ENCODE results near the gene HCN1.
"Not testable (repeated sequence)": the region's sequence is repeated elsewhere in the genome, so short reads cannot be mapped to it uniquely, and the experiment has no call there.

Gene HCN1

DNA sequence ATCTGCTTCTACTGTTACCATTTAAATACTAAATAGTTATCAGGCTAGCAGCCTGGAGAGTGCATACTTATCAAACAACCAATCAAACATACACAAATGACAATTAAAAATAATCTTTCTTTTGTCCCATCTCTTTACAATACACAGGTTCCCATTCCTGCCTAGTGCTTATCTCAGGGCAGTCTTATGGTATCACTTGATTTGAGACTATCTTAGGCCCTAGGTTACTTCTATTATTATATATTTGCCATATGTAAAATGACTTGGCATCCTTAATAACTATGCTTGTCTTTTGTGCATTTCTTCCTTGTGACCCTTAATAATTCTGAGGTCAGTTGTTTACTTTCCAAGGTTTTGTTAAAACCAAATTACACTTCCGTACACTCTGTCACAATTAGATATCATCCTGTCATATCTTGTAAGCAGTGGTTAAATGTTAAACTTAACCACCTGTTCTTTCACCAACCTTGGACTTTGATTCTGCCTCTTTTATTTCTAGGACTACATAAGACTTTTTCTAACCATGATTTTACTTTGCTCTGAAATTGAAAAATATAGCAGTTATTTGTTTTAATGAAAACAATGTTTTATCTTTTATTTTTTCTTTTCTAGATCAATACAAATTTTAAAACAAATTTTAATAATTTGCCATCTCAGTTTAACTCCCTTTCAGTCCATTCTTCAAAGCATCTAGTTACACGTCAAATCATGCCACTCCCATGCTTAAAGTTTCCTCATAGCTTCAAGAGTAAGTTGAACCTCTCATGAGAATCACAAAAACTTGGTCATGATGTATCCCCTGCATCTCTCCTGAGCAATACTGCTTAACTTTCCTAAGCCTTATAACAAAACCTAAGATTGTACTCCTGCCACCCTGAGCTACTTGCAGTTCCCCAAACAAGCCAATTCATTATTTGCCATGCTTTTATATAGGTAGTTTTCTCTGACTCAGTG, 281.3 kb downstream of the HCN1 start:
- no peak for DNase-seq

DNA sequence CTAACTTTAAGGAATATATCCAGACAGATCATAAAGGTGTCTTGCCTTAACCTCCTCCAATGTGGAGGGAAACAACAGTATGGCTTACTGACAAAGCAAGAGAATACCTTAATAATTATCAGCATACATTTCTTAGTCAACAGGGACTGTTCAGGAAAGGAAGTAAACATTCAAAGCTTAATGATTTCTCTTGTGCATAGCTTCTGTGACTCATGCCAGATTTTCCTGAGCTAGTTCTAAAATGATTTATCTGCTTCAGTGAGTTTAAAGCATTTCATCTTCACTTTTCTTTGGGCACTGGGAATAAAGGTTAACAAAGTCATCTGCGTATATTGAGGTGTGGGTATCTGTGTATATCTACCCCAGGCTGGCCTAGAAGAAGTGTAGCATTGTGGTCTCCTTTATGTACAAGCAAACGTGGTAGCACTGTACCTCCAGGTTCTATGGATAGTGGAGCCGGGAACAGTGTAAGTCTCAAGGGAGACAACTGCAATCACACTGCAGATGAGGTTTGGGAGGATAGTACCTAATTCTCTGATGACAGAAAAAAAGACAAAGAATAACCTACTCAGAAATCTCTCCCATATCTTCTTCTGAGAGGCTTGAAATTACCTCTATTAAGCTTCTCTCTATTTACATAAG, 284.1 kb downstream of the HCN1 start:
- DNase-seq, result no peak

DNA sequence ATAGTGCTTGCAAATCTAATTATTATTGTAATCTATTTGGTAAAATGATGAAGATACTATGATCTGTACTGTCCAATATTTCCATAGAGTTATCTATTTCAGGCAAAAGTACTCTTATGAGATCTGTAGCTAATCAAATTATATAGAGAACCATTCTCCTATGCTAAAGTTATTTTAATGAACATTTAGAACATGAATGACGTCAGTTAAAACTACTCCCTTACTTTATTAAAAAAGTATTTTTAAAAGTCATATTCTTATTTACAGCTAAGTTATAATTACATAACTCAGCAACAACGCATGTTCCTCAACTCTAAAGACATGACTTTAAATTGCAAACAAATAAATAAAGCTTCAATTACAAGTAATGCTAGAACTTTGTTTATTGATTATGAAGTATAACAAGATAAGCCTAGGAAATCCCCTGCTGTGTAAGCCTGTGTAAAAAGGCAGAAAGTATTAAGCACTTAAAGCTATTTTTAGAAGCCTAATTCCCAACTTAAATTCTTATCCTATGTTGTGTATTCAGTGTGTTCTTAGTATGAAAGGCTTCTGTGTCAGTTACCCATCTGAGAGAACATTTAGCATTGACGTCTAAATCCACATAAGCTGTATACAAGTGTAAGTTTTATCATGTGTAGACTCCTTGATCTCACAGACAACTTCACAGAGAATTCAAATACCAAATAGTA, 285.7 kb downstream of the HCN1 start:
- DNase-seq, result no peak

DNA sequence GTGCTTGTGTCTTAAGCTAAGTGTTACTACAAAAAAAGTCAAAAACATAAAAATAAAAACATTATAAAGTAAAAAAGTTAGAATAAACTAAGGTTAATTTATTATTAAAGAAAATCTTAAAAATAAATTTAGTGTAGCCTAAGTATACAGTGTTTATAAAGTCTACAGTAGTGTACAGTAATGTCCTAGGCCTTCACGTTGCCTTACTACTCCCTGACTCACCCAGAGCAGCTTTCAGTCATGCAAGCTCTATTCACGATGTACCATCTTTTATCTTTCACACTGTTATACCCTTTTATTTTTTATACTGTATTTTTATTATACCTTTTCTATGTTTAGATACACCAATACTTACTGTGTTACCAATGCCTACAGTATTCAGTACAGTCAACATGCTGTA, 288.1 kb downstream of the HCN1 start:
- no peak for DNase-seq

DNA sequence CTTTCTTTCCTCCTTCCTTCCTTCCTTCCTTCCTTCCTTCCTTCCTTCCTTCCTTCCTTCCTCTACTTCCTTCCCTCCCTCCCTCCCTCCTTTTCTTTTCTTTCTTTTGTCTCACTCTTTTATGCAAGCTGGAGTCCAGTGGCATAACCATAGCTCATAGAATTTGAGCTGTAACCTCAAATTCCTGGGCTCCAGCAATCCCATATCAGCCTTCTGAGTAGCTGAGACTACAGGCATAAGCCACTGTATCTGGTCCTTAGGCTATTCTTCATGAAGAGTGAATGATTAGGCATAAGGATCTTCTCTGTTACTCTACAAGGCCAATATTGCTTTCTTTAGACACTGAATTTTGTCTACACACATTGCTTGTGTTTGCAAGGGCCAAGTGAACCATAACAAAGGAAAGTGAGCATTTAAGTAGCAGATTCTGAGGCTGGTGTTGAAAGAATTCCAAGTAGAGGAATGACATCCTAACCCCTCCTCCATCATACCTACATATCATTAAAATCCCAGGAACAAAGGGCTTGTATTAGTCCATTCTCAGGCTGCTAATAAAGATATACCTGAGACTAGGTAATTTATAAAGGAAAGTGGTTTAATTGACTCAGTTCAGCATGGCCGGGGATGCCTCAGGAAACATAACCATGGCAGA, 293.2 kb downstream of the HCN1 start:
- DNase-seq, result no peak

DNA sequence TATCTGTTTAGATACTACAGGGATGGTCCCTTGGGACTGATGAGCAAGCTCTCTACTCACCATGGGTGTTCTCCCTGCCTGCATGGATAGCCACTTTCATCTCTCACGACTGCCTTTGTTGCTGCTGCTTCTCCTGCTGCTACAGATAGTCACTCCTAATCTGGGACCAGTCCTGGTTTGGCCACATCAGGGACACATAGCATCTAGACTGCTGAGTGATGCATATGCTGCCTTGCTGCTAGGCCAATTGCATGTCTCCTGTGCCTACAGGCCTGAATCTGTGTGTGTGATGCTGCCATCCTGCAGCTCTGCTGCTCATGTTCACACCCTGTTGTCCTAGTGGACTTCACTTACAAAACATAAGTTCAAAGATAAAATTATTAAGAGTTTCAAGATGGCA, 297.1 kb downstream of the HCN1 start:
- DNase-seq, result no peak

DNA sequence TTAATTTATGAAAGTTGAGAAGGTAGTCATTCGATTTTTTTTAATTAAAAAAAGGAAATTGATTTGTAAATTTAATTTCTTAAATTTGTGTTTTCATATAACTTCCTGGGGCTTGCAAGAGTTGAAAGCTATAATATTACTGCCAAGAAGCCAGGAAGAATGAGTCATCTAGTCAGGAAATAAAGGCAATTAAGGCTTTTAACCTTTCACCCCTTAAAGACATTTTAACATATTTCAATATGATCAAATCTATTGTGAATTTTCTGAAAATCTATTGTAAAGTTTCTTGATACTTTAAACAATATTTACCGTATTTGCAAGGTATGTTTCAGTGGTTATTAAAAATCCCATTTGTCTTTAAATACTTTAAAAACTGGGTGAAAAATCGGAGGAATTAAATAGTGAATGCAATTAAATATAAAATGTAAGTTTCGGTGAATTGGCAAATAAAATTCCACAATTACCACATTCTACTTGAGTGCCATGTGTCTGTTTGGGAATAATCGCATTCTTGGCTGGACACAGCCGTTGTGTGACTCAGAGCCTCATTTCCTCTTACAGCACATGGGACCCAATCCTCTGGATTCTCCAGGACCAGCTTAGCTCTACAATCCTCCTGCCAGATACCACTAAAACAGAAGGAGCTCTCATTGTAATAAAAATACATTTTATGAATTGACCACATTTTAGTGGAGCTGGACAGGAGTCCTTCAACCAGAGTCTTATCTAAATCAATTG, 310.7 kb downstream of the HCN1 start:
- no peak for DNase-seq

DNA sequence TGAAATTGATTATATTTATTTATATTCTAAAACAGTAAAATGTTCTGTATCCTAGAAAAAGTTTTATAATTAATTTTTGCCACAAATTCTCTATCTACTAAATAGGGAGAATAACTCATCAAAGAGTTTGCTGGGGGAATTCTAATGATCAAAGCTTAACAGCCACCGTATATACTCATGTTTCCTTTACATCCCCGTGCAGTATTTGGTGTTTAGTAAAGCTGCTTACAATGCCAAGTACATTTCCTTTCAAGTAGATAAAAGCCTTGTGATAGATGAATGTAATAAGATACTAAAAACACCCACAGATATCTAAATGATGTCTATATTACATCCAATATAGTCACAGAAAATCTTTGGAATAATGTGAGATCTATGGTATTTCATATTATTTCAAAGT, 312.2 kb downstream of the HCN1 start:
- DNase-seq, result no peak

DNA sequence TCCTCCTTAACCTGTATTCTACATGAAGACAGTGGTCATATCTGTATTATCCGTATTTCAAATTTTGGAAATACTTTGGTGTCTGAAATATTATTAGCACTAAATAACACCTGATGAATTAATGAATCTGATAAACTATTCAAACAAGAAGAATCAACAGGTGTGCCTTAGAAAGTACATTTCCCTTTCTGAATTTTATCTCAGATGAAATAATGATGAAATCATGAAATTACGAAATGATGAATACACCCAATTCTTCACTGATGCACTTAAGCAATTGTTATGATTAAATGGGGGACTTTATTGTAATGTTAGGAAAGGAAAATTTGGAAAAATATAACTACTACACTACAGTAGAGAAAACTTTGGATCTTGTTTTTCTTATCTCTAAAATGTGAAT, 313.6 kb downstream of the HCN1 start:
- DNase-seq, result no peak

DNA sequence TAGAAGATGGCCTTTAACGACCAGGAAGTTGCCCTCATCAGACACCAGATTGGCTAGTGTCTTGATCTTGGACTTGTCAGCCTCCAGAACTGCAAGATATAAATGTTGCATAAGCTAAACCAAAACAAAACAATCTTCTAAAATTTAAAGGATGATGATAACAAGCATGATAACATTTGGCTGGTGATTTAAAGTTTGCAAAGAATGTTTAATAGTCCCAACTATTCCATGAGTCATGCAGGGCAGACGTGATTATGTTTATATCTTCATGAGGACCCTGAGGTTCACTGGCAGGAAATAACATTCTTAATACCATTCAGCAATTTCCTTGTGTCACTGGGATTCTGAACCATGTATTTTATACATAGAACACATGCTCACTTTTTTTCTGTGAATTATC, 319.8 kb downstream of the HCN1 start:
- DNase-seq, result no peak

DNA sequence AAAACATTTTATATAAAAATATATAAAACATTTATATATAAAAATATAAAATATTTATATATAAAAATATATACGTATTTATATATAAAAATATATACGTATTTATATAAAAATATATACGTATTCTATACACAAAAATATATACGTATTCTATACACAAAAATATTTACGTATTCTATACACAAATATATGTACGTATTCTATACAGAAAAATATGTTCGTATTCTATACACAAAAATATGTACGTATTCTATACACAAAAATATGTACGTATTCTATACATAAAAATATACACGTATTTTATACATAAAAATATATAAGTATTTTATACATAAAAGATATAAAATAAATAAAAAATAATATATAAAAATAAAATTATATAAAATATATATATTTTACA, 323.6 kb downstream of the HCN1 start:
- no peak for DNase-seq

DNA sequence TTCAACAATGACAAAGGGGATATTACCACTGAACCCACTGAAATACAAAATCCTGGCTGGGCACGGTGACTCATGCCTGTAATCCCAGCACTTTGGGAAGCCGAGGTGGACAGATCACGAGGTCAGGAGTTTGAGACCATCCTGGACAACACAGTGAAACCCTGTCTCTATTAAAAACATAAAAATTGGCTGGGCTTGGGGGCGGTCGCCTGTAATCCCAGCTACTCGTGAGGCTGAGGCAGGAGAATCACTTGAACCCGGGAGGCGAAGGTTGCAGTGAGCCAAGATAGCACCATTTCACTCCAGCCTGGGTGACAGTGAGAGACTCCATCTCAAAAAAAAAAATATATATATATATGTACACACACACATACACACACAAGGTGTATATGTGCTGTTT, 324.8 kb downstream of the HCN1 start:
- not testable (repeated sequence) for DNase-seq

DNA sequence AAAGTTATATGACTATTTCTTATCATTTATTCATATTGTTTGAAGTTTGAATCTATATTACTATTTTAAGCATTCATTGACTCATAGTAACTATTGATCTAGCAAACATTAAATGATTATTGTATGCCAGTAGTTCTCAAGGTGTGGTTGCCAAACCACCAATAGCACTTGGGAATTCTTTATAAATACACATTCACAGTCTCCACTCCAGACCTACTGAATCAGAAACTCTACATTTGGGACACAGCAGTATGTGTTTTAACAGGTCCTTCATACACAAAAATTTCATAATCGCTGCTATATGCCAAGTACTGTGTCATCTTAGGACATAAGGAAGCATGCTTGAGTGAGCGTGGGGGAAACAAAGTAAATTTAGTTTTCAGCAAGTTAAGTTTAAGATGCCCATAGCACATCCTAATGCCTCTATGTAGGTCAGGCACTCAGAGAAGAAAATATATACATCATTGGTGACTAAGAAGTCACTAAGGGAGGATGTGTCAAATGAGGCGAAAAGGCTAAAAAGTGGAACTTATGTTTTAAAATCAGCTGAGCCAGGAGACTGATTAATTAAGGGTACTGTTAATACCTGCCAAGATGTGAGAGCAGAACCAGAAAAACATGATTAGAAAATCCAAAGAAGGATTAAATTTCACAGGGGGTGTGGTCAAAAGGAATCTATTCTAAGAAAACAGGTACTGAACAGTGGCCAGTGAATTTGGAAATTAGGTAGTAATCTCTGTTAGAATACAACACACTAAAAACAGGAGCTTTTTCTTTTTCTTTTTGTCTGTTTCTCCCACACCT, 340.8 kb downstream of the HCN1 start:
- DNase-seq, result no peak

DNA sequence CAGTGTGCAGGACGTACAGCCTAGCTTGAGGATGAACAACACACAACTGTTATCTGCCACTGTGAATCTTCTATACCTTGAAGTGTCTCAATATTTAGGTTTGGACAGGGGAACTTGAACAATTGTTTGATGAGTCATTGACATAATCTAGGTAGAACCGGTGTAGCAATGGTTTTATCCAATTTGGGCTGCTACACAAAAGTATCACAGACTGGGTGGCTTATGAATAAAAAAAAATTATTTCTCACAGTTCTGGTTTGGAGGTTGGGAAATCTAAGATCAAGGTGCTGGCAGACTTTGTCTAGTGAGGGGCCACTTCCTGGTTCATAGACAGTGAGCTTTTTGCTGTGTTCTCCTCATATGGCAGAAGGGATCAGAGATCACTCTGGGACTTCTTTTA, 359.7 kb downstream of the HCN1 start:
- DNase-seq, result no peak

DNA sequence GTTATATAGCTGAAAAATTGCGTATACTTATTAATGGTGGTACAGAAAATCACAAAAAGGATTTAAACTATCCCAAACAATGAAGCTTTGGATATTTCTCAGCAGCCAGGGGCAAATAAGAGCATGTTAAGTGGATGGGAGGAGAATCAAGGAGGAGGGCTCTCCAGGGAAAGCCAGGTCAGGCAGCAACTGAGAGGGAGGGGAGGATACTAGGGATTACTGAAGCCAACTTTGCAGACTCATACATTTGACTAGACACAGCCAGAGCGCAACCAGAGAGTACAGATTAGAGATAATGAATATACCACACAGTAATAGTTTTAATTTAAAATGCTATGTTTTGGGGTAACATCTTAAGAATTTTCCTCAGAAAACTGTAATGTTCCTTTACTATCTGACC, 360.2 kb downstream of the HCN1 start:
- DNase-seq, result no peak

DNA sequence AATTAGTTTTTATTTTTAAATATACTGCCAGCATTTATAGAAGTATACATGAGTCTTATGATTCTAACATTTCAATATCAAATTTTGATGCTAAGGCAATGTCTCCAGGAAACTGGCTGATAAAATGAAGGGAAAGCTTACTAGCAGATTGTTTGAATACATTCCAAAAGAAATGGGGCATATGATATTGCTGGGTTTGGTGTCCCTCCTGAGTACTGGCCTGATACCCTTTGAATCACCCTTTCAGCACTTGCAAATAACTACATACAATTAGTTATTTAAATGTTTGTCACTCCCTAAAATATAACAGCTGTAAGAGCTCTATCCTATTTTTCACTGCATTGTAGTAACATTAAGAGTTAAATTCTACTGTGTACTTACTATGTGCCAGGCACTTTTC, 360.8 kb downstream of the HCN1 start:
- DNase-seq, result no peak

DNA sequence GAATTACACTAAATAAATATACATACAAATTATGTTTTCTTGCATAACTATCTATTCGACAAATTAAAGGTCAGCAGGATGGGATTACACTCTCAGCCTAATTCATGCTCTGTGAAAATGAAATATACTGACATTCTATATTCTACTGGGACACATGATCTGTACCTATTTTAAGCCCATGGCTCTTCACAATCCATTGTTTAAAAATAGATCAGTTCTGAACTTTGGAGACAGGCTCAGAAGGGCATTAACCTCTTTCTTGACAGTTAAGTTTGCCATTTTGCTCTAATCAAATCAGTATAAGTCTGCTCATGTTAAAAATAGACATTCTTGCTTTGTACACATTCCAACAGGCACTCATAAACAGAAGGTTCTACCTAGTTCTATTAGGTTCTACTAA, 361.2 kb downstream of the HCN1 start:
- DNase-seq, result no peak

DNA sequence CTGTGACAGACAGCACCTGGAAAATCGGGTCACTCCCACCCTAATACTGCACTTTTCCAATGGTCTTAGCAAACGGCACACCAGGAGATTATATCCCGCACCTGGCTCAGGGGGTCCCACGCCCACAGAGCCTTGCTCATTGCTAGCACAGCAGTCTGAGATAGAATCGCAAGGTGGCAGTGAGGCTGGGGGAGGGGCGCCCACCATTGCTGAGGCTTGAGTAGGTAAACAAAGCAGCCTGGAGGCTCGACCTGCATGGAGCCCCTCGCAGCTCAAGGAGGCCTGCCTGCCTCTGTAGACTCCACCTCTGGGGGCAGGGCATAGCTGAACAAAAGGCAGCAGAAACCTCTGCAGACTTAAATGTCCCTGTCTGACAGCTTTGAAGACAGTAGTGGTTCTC, 383.6 kb downstream of the HCN1 start:
- not testable (repeated sequence) for DNase-seq

DNA sequence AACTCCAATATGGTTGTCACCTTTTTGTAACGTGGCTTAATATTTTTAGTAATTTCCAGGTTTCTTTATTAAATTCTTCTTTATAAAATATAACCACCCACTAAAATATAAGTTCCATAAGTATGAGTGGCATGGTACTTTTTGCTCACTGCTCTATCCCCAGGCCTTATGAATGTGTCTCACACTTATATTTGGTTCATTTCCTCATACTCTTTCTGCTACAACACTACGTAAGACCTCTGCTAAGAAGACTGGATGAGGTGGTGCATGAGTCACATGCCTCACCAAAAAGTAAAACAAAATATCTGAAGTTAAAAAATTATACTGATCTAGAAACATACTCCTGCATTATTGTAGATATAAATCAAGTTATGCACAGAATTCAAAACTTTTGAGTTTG, 400.9 kb downstream of the HCN1 start:
- no peak for DNase-seq

DNA sequence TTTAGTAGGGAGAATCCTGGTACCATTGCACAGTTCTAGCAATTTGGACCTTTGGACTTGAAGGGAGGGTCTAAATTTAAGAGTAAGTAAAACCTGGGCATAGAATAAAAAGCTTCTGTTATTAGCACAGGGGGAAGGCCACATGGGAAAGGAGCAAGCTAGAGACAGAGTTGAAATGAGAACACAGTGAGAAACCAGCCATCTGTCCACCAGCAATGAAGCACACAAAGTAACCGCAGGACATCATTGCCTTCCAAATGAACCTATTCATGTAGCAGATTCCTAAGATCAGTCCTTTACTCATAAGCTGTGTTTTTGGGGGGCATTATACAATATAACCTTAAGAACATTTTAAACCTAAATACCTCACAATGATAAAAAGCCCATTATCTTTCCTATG, 407.4 kb downstream of the HCN1 start:
- DNase-seq, result no peak

DNA sequence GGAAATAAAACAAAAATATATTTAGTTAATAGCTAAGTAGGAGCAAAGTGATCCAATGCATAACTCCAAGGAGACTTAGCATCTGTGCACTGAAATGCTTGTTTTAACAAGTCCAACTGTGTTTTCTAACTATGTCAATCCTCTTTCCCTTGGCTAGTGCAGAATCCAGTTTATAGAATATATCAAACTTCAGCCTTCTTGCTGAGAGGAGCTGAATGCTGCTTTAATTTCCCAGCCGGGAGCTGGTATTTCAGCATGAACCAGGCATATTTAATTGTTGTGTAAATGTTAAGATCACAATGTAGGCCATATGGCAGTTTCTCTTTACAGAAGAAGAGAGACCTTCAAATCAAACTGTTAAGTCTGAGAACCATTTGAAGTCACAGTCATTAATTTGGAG, 411.7 kb downstream of the HCN1 start:
- no peak for DNase-seq

DNA sequence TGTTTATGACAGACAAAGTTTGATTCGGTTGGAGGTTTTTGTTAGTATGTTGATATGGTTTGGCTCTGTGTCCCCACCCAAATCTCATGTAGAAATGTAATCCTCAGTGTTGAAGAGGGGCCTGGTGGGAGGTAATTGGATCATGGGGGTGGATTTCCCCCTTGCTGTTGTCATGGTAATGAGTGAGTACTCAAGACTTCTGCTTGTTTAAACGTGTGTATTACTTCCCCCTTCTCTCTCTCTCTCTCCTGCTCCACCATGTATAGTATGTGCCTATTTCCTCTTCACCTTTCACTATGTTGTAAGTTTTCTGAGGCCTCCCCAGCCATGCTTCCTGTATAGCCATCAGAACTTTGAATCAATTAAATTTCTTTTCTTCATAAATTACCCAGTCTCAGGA, 415.1 kb downstream of the HCN1 start:
- no peak for DNase-seq

Data from KG1 (cell line).